ENCODE data around the gene TEDDM1.
"Not testable (repeated sequence)": the region's sequence is repeated elsewhere in the genome, so short reads cannot be mapped to it uniquely, and the experiment has no call there.

The TEDDM1 gene

DNA sequence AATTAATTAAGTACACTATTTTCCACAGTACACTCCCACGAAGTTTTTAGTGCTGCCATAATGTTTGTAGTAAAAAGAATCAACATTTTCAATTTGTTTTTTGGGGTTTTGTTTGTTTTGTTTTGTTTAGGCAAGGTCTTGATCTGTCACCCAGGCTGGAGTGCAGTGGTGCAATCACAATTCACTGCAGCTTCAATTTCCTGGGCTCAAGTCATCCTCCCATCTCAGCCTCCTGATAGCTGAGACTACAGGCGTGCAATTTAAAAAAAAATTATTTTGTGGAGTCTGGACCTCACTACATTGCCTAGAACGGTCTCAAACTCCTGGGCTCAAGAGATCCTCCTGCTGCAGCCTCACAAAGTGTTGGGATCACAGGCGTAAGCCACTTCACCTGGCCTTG lies 20.3 kb downstream of the TEDDM1 start:
- DNase-seq (ENCODE audit: low read depth in 2 of 2) = no peak

GRCh38 chr1:182379781-182380180 lies 20.7 kb downstream of the TEDDM1 start:
- not testable (repeated sequence) for DNase-seq (ENCODE audit: low read depth in 2 of 2)

DNA sequence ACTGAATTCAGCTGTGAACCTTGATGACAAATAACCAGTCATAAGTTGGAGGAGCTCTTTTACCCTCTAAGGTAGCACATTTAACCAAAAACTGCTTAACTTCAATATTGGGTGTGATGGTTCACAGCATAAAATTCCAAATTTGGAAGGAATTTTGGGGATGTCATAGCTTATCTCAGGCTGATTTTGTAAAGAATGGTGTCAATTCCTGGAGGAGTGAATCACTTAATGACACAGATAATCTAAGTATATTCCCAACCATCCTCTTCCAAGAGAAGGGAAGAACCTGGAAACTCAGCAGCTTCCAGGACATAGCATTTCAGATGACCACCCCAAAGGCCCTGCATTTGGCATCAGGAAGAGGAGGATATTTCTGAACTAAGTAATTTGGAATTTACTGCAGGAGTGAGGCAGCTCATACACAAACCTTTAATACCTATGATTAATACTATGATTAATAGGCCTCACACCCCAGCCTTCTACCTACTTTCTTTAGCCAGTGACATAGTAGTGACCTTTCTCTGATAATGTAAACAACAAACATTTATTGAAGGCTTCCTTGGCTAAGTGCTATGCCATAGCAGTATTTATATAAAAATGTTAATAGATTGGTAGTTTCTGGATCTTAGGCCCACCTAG lies 23.4 kb downstream of the TEDDM1 start:
- no peak for DNase-seq (ENCODE audit: low read depth in 2 of 2)

DNA sequence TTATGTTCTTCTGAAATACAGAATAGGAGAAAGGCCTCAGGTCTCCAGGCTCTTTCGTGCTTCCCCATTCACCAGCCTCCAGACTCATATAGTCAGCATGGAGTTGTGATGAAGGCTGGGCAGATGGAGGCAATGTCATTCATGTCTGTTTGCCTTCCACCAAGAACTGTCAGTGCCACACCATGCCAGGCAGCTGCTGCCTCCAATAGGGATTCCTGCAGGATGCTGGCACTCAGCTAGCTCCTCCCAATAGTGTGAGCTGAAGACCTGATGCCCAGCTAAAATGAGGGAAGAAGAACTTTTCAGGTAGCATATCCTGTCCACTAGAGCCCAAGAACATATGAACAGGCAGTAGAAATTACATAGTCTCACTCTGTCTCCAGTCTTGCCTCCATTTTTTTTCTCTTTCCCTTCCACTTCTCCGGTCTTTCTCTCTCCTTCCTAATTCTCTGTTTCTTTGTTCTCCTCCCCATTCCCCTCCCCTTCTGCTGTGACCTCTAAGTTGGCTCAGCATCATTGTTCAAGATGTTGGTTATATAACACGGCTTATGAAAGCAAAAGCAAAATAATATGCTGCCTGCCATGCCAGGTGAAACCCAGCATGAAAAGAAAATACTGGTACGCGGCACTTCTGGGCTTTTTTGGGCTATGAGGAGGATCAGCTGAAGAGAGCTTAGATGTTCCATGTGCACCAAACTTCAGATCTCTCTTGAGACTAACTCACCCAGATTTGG lies 26.2 kb downstream of the TEDDM1 start:
- no peak for DNase-seq (ENCODE audit: low read depth in 2 of 2)

GRCh38 chr1:182370532-182370931 lies 29.9 kb downstream of the TEDDM1 start:
- DNase-seq (ENCODE audit: low read depth in 2 of 2) = no peak

DNA sequence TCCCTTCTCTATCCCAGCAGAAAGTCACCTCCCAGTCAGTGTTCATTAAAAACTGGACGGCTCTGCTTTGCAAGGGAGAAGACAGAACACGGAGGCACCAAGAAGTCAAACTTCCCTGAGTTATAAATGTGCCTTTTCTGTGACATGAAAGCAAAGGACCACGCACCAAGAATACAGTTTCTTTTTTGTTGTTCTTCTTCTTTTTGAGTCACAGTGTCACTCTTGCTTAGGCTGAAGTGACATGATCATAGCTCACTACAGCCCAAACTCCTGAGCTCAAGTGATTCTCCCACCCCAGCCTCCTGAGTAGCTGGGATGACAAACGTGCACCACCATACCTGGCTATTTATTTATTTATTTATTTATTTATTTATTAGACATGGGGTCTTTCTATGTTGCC lies 31.6 kb downstream of the TEDDM1 start:
- DNase-seq (ENCODE audit: low read depth in 2 of 2) = no peak

- no peak for DNase-seq (ENCODE audit: low read depth in 2 of 2)
These were observed 32.1 kb downstream of the TEDDM1 start for GRCh38 chr1:182368358-182368757.

DNA sequence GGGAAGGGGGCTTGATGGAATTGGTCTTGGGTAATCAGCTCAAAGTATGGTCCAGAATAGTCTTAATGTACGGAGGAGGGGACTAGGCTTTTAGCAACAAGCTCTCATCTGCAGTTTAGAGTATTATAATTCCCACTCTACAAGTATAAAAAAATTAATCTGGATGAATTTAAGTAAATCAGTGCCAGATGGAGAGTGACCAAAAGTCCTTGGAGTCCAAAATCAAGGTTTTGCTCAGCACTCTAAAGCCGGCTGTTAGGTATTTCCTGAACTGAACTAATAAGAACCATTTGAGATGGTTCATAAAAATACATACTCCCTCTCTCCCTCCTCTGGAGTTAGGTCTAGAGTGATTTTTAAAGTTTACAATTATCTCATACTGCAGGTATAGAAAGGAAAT lies 32.5 kb downstream of the TEDDM1 start:
- DNase-seq (ENCODE audit: low read depth in 2 of 2) = no peak

DNA sequence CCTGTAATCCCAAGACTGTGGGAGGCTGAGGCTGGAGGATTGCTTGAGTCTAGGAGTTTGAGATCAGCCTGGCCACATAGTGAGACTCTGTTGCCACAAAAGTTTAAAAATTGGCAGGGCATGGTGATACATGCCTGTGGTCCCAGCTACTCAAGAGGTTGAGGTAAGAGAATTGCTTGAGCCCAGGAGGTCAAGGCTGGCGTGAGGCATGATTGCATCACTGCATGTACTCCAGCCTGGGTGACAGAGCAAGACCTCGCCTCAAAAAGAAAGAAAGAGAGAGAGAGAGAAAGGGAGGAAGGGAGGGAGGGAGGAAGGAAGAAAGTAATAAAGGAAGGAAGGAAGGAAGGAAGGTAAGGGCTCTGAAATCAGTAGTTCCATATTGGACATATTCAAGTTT lies 33.9 kb downstream of the TEDDM1 start:
- no peak for DNase-seq (ENCODE audit: low read depth in 2 of 2)

DNA sequence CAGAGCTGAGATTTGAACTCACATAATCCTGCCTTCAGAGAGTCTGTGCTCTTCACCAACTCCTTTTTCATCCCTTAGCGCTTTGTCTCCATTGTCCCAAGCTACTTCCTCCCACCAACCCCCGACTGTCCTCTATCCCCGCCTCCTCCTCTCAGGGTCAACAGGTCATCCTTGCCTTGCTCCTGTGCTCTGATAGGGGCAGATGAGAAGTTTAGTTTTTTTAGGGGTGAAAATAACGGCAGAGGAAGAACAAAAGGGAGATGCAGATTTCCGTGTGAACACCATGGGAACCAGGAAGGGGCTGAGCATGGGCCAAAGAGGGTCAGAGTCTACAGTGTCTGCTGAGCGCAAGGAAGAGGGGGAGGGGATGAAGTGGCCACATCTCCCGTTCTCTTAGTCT lies 40.8 kb downstream of the TEDDM1 start:
- DNase-seq (ENCODE audit: low read depth in 2 of 2) = no peak

DNA sequence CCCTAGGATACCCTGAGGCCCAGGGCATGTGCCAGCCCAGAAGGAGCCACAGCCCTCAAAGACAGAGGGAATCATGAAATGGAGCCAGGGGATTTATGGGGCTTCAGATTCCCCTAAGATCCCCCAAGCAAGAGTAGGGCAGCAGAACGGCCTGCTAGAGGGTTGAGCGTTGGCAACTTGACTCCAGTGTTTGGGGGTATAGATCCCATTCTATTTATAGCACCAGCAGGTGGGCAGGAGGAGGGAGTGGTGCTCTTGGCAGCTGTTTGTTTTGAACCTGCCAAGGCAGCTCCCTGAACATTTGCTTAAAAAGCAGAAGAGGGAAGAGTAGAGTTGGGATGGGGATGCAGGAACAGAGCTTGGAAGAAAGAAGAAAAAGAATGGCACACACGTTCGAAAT lies 42.6 kb downstream of the TEDDM1 start:
- DNase-seq (ENCODE audit: low read depth in 2 of 2) = no peak

DNA sequence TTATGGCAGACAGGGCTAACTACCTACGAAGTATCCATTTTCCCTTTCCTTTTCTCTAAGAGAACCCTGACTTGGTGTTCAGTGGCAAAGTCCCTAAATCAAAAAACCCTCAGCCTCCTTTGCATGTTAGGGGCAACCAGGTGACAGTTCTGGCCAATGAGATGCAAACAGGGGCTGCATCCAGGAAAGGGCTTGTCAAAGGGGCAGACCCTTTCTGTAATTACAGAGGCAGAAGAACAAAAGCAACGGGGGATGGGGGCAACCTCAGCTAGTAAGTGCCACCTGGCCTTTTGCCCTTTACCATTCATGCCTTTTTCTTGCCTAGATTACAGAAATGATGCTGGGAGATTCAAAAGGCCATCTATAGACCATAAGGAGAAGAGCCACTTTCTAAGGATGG lies 43.3 kb downstream of the TEDDM1 start:
- no peak for DNase-seq (ENCODE audit: low read depth in 2 of 2)

DNA sequence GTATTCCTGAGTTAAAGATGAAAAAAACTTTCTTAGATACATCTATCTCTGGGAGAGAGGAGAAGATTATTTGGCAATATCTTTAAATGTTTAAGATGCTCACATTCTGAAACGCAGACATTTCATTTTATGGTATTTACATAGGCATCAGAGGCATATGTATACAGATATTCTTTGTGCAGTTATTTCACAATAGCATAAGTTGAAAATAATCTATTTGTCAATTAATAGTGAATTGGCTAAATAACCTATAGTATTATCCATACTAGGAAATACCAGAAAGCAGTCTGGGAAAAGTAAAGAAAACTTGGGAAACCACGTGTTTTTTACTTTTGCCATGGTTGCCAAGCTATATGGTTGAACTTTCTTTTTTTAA lies 44.8 kb downstream of the TEDDM1 start:
- DNase-seq (ENCODE audit: low read depth in 2 of 2) = no peak

DNA sequence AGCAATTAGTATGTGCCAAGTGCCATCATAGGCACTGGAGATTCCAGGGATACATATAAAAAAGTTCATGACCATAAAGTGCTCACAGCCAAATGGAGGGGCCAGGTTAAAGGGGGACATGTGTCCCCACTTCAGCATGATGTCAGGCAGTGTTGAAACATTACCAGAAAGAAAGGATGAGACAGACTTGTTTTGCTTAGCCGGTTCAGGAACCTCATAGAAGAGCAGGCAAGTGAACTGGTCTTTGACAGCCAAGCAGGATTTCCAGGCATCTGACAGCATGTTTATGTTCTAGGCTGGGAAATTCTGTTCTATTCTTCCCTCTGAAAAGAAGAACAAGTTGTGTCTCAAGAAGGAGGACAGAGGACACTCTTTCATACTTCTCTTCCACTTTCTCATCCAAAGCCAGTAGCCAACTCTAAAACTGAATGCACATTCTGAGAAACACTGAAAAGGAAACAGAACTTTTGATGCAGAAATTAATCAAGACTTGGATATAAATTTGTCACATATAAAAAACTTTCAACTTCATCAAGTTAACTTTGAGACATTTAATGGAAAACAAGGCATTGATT lies 48.6 kb downstream of the TEDDM1 start:
- no peak for DNase-seq (ENCODE audit: low read depth in 2 of 2)

DNA sequence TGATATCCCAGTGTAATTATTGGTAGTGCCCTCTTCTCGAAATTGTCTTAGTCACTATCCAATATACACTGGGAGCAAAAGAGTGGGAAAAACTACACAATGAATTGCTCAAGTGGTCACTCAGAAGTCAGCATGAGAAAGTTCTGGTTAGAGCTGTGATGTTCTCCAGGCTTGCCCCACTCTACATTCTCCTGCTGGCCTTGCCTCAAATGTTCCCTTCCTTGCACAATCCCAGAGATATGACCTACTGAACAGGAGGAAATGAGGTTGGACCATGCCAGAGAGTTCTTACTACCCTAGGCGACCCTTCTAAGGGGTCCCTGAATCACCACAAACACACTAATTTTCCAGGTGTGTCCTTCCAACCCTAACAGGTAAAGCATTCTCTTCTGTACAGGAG lies 49.6 kb downstream of the TEDDM1 start:
- DNase-seq (ENCODE audit: low read depth in 2 of 2) = no peak

- no peak for DNase-seq (ENCODE audit: low read depth in 2 of 2)
These were observed 51.3 kb downstream of the TEDDM1 start for GRCh38 chr1:182348961-182349747.

All from stimulated activated CD8-positive, alpha-beta memory T cell treated with anti-CD3 and anti-CD28 coated beads, Interleukin-2, amount 100 ng/mL, for 48 hours (primary cell).